Lower leg skin (tissue), 4 donors: ENCODE data around the gene ZNF407. TPM values are rescaled to one million over a fixed set of nuclear protein-coding genes. Genes with fewer than 3 reads are reported as not detected.
A peak's percentile ranks its signal among the peaks of the same experiment; 100 is the strongest.

Source experiments
- DNase-seq, 2 donors: peaks; one replicate each; pipeline ENCODE4 v3.0.0-alpha.2; 2019; ENCODE audit warnings: low spot score in 2 of 2
- H3K4me3 ChIP-seq: fragments of 200-600 bp; sonication (generic); 2 replicates; pipeline ENCODE4 v1.5.1; 2017; ENCODE audit warnings: mild to moderate bottlenecking, low read depth; ENCODE audit not compliant: poor library complexity, severe bottlenecking
- POLR2A ChIP-seq, 2 donors: fragments of 450-650 bp; IDR thresholded peaks; one replicate each; pipeline ENCODE4 v1.6.1; 2016 to 2017; ENCODE audit warnings: antibody characterized with exemption in 2 of 2, mild to moderate bottlenecking in 1 of 2, moderate library complexity in 1 of 2
- WGBS, 2 donors: methylation state at CpG; one replicate each; pipeline ENCODE4 v1.1.5; 2018; 5-methylcytosine and 5-hydroxymethylcytosine counted together
- intact Hi-C: fragments of 100-400 bp; cut with DNase I; formaldehyde crosslinking; loops from one replicate; pipeline ENCODE4 v1.15.0; 2023; ENCODE audit warnings: low total_unique reads
- total RNA-seq, 4 donors: library from RNA; depleted of rRNA; stranded (reverse); fragments of >200 nt; gene quantifications; one replicate each; pipeline ENCODE4 v1.1.0, GENCODE V29; 2016
- TF ChIP-seq, protein P1 (sequence below), 3 donors: fragments of 450-650 bp; IDR thresholded peaks; one replicate each; pipeline ENCODE4 v1.5.1; 2016; ENCODE audit warnings: antibody characterized with exemption in 3 of 3, mild to moderate bottlenecking in 3 of 3, moderate library complexity in 2 of 3

Gene ZNF407
- total RNA-seq, 4 donors from 2014 or later, result 7.0 to 13.9 (median 10.9) TPM

DNA sequence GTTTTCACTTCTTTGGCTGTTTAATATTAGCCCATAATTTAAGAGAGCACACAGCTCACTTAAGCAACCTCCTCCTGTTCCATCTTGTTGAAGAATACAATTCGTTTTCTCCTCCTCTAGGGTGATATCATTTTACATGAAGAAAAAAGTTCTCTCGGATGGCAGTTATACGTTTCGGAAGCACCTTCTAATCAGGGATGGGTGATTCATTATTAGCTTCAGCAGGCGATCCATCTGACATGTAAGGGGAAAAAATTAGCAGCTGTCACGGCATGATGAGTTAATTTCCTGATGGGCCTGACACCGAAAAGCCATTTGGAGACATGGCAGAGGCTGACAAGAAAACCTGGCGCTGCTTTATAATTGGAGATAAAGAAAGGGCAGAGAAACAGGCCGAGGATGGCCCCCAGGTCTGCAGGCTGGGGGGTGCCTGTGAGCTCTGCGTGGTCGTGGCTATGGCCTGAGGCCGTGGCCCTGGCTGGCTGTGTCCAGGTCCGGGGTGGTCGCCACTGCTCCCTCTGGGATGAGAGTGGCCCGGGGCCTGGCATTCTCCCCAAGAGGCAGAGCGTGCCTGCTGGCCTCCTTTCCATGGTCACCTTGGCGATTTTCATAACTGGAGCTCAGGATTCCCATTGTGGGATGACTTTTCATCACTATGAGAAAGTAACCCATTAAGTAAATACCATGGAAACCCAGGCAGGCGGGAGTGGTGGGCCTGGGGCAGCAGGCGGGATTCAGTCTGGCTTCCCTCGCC lies 471.2 kb downstream of the ZNF407 start:
- DNase-seq, result peak in 1 of 2 donors; percentile 48
- TF ChIP-seq, protein P1, sequence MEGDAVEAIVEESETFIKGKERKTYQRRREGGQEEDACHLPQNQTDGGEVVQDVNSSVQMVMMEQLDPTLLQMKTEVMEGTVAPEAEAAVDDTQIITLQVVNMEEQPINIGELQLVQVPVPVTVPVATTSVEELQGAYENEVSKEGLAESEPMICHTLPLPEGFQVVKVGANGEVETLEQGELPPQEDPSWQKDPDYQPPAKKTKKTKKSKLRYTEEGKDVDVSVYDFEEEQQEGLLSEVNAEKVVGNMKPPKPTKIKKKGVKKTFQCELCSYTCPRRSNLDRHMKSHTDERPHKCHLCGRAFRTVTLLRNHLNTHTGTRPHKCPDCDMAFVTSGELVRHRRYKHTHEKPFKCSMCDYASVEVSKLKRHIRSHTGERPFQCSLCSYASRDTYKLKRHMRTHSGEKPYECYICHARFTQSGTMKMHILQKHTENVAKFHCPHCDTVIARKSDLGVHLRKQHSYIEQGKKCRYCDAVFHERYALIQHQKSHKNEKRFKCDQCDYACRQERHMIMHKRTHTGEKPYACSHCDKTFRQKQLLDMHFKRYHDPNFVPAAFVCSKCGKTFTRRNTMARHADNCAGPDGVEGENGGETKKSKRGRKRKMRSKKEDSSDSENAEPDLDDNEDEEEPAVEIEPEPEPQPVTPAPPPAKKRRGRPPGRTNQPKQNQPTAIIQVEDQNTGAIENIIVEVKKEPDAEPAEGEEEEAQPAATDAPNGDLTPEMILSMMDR (IDR thresholded peaks at IDR 0.05), result no peak
- no peak for TF ChIP-seq POLR2A (IDR thresholded peaks at IDR 0.05)
- 74 to 79% methylated on average over 20 of the region's 20 CpGs for WGBS, 2 donors
- H3K4me3 ChIP-seq, result no peak overlapping the region
- intact Hi-C loops, result no loop called here

- TF ChIP-seq POLR2A (IDR thresholded peaks at IDR 0.05), result no peak
- TF ChIP-seq, protein P1 (IDR thresholded peaks at IDR 0.05), result no peak
- WGBS, 2 donors, result 78 to 81% methylated on average over 16 of the region's 16 CpGs
- intact Hi-C loops, result no loop called here
- peak in 1 of 2 donors; percentile 80 for DNase-seq
- no peak overlapping the region for H3K4me3 ChIP-seq
Measured at GRCh38 chr18:75070235-75070624, 472.6 kb downstream of the ZNF407 start.

DNA sequence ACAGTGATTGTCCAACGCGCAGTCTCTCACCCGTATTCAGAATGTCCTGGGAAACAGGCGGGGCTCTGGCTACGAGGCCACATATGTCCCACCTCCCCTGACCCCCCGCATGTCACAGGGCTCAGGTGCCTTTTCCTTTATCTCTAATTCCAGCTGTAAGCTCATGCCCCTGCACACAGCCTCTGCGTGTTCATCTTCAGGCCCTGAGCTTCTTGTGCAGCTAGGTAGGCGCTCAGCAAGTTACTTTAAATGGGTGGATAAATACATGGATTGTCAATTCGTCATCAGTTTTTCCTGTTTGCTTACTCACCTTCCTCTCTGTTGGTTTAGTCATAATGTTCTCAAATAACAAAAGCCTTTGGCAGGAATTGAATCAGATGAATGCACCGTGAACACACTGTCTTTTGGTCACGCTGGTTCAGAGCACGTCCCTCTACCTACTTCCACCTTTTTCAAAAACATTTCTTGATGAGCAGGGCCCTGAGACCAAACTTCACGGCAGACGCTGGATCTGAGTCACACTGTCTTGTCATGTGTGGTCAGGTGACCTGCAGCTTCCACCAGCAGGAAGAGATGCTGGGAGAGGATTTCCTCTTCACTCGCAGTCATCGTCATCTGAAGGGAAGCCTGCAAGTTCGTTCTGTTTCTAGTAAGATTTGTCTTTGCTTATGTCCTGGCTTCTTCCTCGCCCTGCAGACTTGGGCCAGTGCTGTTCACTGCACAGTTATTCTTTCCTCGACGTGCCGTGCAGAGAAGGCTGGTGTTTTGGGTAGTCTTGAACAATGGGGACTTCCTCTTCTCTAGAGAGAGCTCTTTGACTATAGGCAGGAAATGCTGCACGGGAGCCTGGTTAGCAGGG lies 473.2 kb downstream of the ZNF407 start:
- WGBS, 2 donors, result 67% methylated on average over 22 of the region's 22 CpGs

DNA sequence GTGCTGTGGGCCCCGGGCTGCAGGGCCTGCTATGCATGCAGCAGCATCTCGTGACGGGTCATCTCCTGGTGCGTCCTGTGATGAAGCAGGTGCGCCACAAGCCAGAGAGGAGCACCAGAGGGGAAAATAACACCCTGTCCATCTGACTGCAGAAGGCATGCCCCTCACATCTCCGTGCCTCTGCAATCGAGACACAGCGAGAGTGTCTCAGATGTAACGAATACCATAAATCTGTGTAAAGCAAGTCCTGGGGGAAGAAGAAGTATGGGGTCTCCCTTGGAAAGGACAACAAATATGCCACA lies 473.8 kb downstream of the ZNF407 start:
- 87 to 93% methylated on average over 8 of the region's 9 CpGs for WGBS, 2 donors
- TF ChIP-seq POLR2A (IDR thresholded peaks at IDR 0.05), result no peak
- H3K4me3 ChIP-seq, result no peak overlapping the region
- DNase-seq, result no peak
- intact Hi-C loops, result no loop called here

More for the DNA sequence above, 473.2 kb downstream of the ZNF407 start:
- TF ChIP-seq POLR2A (IDR thresholded peaks at IDR 0.05), result no peak
- TF ChIP-seq, protein P1 (IDR thresholded peaks at IDR 0.05), result no peak
- DNase-seq, result peak; percentile 63 to 88
- H3K4me3 ChIP-seq, result no peak overlapping the region
- intact Hi-C loops, result no loop called here

DNA sequence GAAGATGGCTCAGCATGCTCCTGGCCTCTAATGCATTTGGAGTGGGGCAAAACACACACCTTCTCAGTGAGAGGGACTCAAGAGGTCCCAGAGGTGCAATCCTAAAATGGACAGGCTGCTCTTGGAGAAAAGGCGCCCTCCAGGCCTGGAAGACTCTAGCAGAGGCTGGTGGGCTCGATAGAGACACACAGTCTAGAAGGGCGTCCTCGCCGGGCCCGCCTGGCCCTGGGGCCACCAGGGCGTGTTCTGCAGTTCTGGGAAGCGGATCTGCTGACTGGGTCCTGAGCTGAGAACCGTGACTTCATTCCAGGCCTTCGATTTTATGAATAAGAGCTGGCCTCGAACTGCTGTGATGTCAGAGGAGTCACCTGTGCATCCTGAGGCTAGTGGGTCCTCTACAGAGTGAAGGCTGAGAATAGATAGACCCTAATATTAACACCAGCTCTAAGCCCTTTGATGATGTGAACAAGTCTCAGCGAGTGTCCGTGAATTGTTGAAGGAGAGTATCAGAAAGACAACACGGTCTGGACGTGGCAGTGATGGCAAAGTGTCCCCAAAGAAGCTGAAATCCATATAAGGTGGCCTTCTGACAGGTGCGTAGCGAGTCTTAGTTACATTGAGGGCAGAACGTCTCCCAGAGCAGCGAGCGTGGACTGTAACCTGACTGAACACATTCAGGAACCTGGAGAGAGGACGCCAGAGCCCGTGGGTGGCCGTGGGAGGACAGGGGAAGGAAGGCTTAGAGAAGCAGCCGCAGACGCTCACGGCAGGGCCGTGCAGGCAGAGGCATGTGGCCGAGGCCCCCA lies 474.4 kb downstream of the ZNF407 start:
- intact Hi-C loops, result no loop called here
- no peak overlapping the region for H3K4me3 ChIP-seq
- TF ChIP-seq POLR2A (IDR thresholded peaks at IDR 0.05), result no peak
- TF ChIP-seq, protein P1 (IDR thresholded peaks at IDR 0.05), result no peak
- no peak for DNase-seq
- 76 to 78% methylated on average over 28 of the region's 28 CpGs for WGBS, 2 donors
